ENCODE measurements around the gene IL17RE.
"Not testable (repeated sequence)": the region's sequence is repeated elsewhere in the genome, so short reads cannot be mapped to it uniquely, and the experiment has no call there.

The IL17RE gene

GRCh38 chr3:9902372-9903237 is at the start of gene IL17RE:
Gene IL17RE, plus strand, starts transcription at chr3:9902848. Its CDS starts 85 bp downstream, at chr3:9902933.
- no peak for FAIRE-seq
- no peak for DNase-seq (ENCODE audit: low spot score)

GRCh38 chr3:9854291-9854940 is 48.2 kb upstream of the IL17RE start:
- FAIRE-seq, result not testable (repeated sequence)

GRCh38 chr3:9855594-9855993 is 47.1 kb upstream of the IL17RE start:
- no peak for DNase-seq (ENCODE audit: low spot score)
- no peak for FAIRE-seq

More at GRCh38 chr3:9854291-9854940, 48.2 kb upstream of the IL17RE start:
- DNase-seq (ENCODE audit: low spot score), result not testable (repeated sequence)

- FAIRE-seq (no peak), DNase-seq (ENCODE audit: low spot score) (no peak)
Observed at GRCh38 chr3:9859530-9860025, 43.1 kb upstream of the IL17RE start.

GRCh38 chr3:9861201-9861600 is 41.4 kb upstream of the IL17RE start:
- no peak for FAIRE-seq
- no peak for DNase-seq (ENCODE audit: low spot score)

GRCh38 chr3:9861626-9862130 is 41.0 kb upstream of the IL17RE start:
- no peak for FAIRE-seq

GRCh38 chr3:9862391-9863057 is 40.1 kb upstream of the IL17RE start:
- FAIRE-seq (no peak), DNase-seq (ENCODE audit: low spot score) (no peak)

More at GRCh38 chr3:9861626-9862130, 41.0 kb upstream of the IL17RE start:
- no peak for DNase-seq (ENCODE audit: low spot score)

GRCh38 chr3:9863058-9863772 is 39.4 kb upstream of the IL17RE start:
- no peak for FAIRE-seq
- DNase-seq (ENCODE audit: low spot score), result no peak

- FAIRE-seq (no peak), DNase-seq (ENCODE audit: low spot score) (no peak)
Observed at GRCh38 chr3:9864200-9864927, 38.3 kb upstream of the IL17RE start.

GRCh38 chr3:9865125-9865637 is 37.5 kb upstream of the IL17RE start:
- not testable (repeated sequence) for FAIRE-seq; DNase-seq (ENCODE audit: low spot score)

- FAIRE-seq (no peak), DNase-seq (ENCODE audit: low spot score) (no peak)
Observed at GRCh38 chr3:9866639-9867038, 36.0 kb upstream of the IL17RE start.

- FAIRE-seq, result no peak
- DNase-seq (ENCODE audit: low spot score), result no peak
Observed at GRCh38 chr3:9867106-9867505, 35.5 kb upstream of the IL17RE start.

GRCh38 chr3:9869955-9870354 is 32.7 kb upstream of the IL17RE start:
- FAIRE-seq (no peak), DNase-seq (ENCODE audit: low spot score) (no peak)

GRCh38 chr3:9870978-9871377 is 31.7 kb upstream of the IL17RE start:
- DNase-seq (ENCODE audit: low spot score) (peak; percentile 14), FAIRE-seq (no peak)

- not testable (repeated sequence) for FAIRE-seq
- peak; percentile 21 for DNase-seq (ENCODE audit: low spot score)
Observed at GRCh38 chr3:9872067-9872466, 30.6 kb upstream of the IL17RE start.

- DNase-seq (ENCODE audit: low spot score) (no peak), FAIRE-seq (no peak)
Observed at GRCh38 chr3:9875448-9875847, 27.2 kb upstream of the IL17RE start.

- not testable (repeated sequence) for DNase-seq (ENCODE audit: low spot score); FAIRE-seq
Observed at GRCh38 chr3:9876255-9876654, 26.4 kb upstream of the IL17RE start.

- no peak for DNase-seq (ENCODE audit: low spot score)
- FAIRE-seq, result no peak
Observed at GRCh38 chr3:9876991-9877390, 25.7 kb upstream of the IL17RE start.

GRCh38 chr3:9878700-9879099 is 23.9 kb upstream of the IL17RE start:
- DNase-seq (ENCODE audit: low spot score) (no peak), FAIRE-seq (no peak)

Data from RCC 7860 (cell line).